HG02610 (cell line): ENCODE measurements around the gene PSMC3.

Source experiments
- ATAC-seq: cut with Tn5 transposase; IDR thresholded peaks from one replicate; pipeline ENCODE4 v1.9.1; 2021; ENCODE audit warnings: mild to moderate bottlenecking, moderate library complexity; ENCODE audit not compliant: unreplicated experiment

PSMC3 gene

GRCh38 chr11:47377571-47378009 is 48.6 kb downstream of the PSMC3 start:
- ATAC-seq, result no peak

GRCh38 chr11:47376525-47377371 is 49.5 kb downstream of the PSMC3 start:
- no peak for ATAC-seq

DNA sequence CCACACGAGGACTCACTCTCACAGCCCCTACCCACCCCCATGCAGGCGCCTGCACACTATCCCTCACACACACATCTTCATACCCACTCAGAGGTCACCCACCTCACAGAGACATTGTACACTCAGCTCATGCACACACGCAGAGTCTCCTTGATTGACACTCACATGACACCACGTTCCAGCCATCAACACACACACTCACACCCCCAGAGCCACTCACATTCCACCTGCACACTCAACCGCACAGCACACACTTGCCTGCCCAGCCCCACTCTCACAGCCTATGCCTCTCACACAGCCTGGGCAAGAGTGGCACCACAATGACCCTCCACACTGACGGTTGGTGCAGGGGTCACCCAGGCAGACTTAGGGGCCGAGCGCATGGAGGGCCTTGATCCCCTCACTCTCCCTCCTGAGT is 50.1 kb downstream of the PSMC3 start:
- ATAC-seq, result no peak

DNA sequence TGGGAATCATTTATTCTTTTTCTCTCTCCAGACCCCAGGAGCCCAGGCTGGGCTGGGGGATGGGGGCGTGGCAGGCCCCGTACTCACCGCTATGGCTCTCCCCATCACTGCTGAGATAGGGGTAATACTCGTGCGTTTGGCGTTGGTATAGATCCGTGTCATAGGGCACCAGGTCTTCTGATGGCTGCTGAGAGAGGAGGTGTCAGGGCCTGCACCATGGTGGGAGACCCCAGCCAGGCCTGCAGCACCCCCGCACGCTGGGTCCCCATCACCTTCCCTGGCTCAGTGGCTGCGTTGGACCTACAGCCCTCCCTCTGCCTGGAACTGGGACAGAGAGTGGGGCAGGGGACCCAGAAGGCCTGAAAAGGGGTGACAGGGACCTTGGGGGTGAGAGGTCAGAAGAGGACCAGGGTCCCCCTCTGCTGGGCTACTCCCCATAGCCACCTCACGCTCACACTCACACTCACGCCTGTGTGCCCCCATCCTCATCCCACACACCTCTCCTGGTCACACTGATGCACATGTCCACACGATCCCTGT is 50.6 kb downstream of the PSMC3 start:
- no peak for ATAC-seq

- no peak for ATAC-seq
These were observed 51.2 kb downstream of the PSMC3 start for GRCh38 chr11:47375020-47375419.

- no peak for ATAC-seq
These were observed 51.6 kb downstream of the PSMC3 start for GRCh38 chr11:47374720-47375019.

DNA sequence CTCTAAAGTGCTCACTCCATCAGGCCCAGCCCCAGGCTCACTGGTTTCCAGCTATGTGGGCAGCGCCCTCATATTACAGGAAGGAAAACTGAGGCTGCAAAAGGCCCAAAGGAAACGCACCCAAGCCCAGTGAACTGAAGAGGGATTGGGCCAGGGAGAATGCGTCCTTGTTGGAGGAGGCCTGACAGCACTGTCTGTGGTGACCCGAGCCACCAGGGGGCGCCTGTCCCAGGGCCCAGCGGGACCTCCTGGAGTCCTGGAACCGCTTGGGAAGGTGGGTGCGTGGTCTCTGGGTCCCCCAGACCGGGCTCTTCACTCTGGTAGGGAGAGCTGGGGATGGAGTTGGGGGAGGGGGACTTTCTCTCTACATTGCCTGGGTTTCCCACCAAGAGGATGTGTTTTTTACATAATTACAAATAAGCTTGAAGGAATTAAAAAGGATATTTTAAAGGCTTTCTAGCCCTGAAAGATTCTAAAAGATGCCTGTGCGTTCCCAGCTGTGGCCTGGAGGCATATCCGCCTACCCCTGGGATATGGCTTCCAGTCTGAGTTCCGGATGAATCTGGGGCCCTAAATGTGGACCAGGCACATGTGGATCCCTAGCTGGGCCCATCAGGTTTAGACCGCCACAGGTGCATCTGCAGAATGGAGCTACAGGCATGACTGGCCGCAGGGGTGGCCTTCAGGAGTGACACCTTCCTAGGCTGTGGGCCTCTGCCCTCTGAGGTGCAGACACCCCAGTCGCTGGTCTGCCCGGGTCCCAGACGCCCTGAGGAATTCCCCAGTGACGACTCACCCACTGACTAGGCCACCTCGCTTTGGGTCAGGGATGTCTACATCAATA is 52.1 kb downstream of the PSMC3 start:
- peak; percentile 43 for ATAC-seq

- ATAC-seq, result no peak
These were observed 53.8 kb downstream of the PSMC3 start for GRCh38 chr11:47372422-47372821.

DNA sequence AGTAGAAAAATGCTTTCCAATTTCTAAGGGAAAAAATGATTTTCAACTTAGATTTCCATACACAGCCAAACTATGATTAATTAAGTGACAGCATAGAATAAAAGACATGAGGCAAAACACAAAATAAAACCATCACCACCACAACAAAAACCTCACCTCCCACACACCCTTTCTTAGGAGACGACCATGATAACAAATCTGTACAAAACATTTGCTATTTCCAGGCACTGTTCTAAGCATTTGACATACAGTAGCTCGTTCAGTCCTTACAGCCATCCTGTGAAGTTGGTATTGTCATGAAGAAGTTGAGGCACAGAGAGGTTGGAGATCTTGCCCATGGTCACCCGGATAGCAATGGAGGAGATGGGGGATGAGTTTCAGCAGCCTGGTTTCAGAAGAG is 56.6 kb downstream of the PSMC3 start:
- no peak for ATAC-seq
